GM21390 (cell line): Measurements from ENCODE around the gene POM121L2.
A peak's percentile ranks its signal among the peaks of the same experiment; 100 is the strongest.

Source experiments
- ATAC-seq: cut with Tn5 transposase; IDR thresholded peaks from one replicate; pipeline ENCODE4 v1.9.1; 2021; ENCODE audit not compliant: unreplicated experiment

POM121L2 gene

GRCh38 chr6:27312146-27312949 lies at the start of gene POM121L2:
Gene POM121L2, minus strand, starts transcription at chr6:27312273. Its CDS starts 103 bp downstream, at chr6:27312170.
- peak; percentile 54 for ATAC-seq

GRCh38 chr6:27359231-27359630 lies 47.2 kb upstream of the POM121L2 start:
- no peak for ATAC-seq

GRCh38 chr6:27358786-27359185 lies 46.7 kb upstream of the POM121L2 start:
- no peak for ATAC-seq

GRCh38 chr6:27352850-27353249 lies 40.8 kb upstream of the POM121L2 start:
- ATAC-seq: no peak

- ATAC-seq: no peak
Measured at GRCh38 chr6:27334141-27334540, 22.1 kb upstream of the POM121L2 start.

- no peak for ATAC-seq
Measured at GRCh38 chr6:27333642-27334040, 21.6 kb upstream of the POM121L2 start.

GRCh38 chr6:27332692-27333641 lies 20.9 kb upstream of the POM121L2 start:
- no peak for ATAC-seq

- no peak for ATAC-seq
Measured at GRCh38 chr6:27327023-27327738, 15.1 kb upstream of the POM121L2 start.

- ATAC-seq: no peak
Measured at GRCh38 chr6:27321901-27322300, 9.8 kb upstream of the POM121L2 start.

GRCh38 chr6:27321370-27321769 lies 9.3 kb upstream of the POM121L2 start:
- no peak for ATAC-seq

- no peak for ATAC-seq
Measured at GRCh38 chr6:27318973-27319372, 6.9 kb upstream of the POM121L2 start.

GRCh38 chr6:27314046-27314445 lies 2.0 kb upstream of the POM121L2 start:
- ATAC-seq: no peak

GRCh38 chr6:27312950-27313271 lies 838 bp upstream of the POM121L2 start:
- peak; percentile 34 for ATAC-seq

- no peak for ATAC-seq
Measured at GRCh38 chr6:27311806-27312145, 297 bp downstream of the POM121L2 start.

- ATAC-seq: no peak
Measured at GRCh38 chr6:27303613-27304272, 8.3 kb downstream of the POM121L2 start.

- ATAC-seq: no peak
Measured at GRCh38 chr6:27297857-27298730, 14.0 kb downstream of the POM121L2 start.

GRCh38 chr6:27297484-27297856 lies 14.6 kb downstream of the POM121L2 start:
- no peak for ATAC-seq

- ATAC-seq: no peak
Measured at GRCh38 chr6:27296106-27296783, 15.8 kb downstream of the POM121L2 start.

- no peak for ATAC-seq
Measured at GRCh38 chr6:27295301-27296079, 16.6 kb downstream of the POM121L2 start.
